Smooth muscle cell (in vitro differentiated cells): ENCODE data around the gene OVAAL. TPM values are rescaled to one million over a fixed set of nuclear protein-coding genes. Genes with fewer than 3 reads are reported as not detected.

ENCODE experiments used
- DNase-seq: peaks from one replicate; lab custom pipeline; 2025; ENCODE audit not compliant: unreplicated experiment; lab: John Stamatoyannopoulos, UW
- H2AFZ ChIP-seq: fragments of 200-600 bp; sonication (generic); 2 replicates; pipeline ENCODE4 v1.6.0; 2016; ENCODE audit warnings: antibody characterized with exemption, low read depth, mild to moderate bottlenecking
- H3F3A ChIP-seq: fragments of 200-600 bp; sonication (generic); 2 replicates; pipeline ENCODE4 v1.6.0; 2017; ENCODE audit warnings: antibody characterized with exemption, low read depth
- H3K27ac ChIP-seq: fragments of 200-600 bp; sonication (generic); 2 replicates; pipeline ENCODE4 v1.5.1; 2016; ENCODE audit warnings: low read depth, mild to moderate bottlenecking
- H3K27me3 ChIP-seq: fragments of 200-600 bp; sonication (generic); 2 replicates; pipeline ENCODE4 v1.6.1; 2016; ENCODE audit warnings: low read depth, mild to moderate bottlenecking
- H3K36me3 ChIP-seq: fragments of 200-600 bp; sonication (generic); 2 replicates; pipeline ENCODE4 v1.5.1; 2016; ENCODE audit warnings: low read depth
- H3K4me1 ChIP-seq: fragments of 200-600 bp; sonication (generic); 2 replicates; pipeline ENCODE4 v1.5.1; 2016; ENCODE audit warnings: low read depth
- H3K4me2 ChIP-seq: fragments of 200-600 bp; sonication (generic); 2 replicates; pipeline ENCODE4 v1.6.0; 2016; ENCODE audit warnings: mild to moderate bottlenecking
- H3K4me3 ChIP-seq: fragments of 200-600 bp; sonication (generic); 2 replicates; pipeline ENCODE4 v1.5.1; 2016; ENCODE audit warnings: mild to moderate bottlenecking
- H3K79me2 ChIP-seq: fragments of 200-600 bp; sonication (generic); 2 replicates; pipeline ENCODE4 v1.6.0; 2016; ENCODE audit warnings: low read depth, mild to moderate bottlenecking
- H3K9ac ChIP-seq: fragments of 200-600 bp; sonication (generic); 2 replicates; pipeline ENCODE4 v1.6.0; 2016; ENCODE audit warnings: low read depth
- H3K9me3 ChIP-seq: fragments of 200-600 bp; sonication (generic); replicated peaks from 2 replicates; pipeline ENCODE4 v1.5.1; 2016; ENCODE audit warnings: low read depth
- H4K20me1 ChIP-seq: fragments of 200-600 bp; sonication (generic); 2 replicates; pipeline ENCODE4 v1.6.0; 2016; ENCODE audit warnings: low read depth
- CTCF ChIP-seq: fragments of 200-600 bp; sonication (generic); IDR thresholded peaks from 2 replicates; pipeline ENCODE4 v1.5.1; 2017; ENCODE audit warnings: borderline replicate concordance, mild to moderate bottlenecking, antibody characterized with exemption; ENCODE audit not compliant: insufficient read depth, poor library complexity, severe bottlenecking
- WGBS: methylation state at CpG from one replicate; pipeline ENCODE4 v1.1.7; 2016; ENCODE audit warnings: low lambda C conversion rate; 5-methylcytosine and 5-hydroxymethylcytosine counted together
- polyA plus RNA-seq: library from polyadenylated mRNA; unstranded; fragments of >200 nt; fragmentation: Nextera tagmentation; extraction: Ambion mirVana; gene quantifications from 2 replicates; pipeline ENCODE4 v1.2.1, GENCODE V29; 2016
- total RNA-seq: library from RNA; depleted of rRNA; stranded (reverse); fragments of >200 nt; gene quantifications from 2 replicates; pipeline ENCODE4 v1.2.3, GENCODE V29; 2014

The OVAAL gene
- total and polyA plus RNA-seq, 2 experiments from 2014 or later: not detected

DNA sequence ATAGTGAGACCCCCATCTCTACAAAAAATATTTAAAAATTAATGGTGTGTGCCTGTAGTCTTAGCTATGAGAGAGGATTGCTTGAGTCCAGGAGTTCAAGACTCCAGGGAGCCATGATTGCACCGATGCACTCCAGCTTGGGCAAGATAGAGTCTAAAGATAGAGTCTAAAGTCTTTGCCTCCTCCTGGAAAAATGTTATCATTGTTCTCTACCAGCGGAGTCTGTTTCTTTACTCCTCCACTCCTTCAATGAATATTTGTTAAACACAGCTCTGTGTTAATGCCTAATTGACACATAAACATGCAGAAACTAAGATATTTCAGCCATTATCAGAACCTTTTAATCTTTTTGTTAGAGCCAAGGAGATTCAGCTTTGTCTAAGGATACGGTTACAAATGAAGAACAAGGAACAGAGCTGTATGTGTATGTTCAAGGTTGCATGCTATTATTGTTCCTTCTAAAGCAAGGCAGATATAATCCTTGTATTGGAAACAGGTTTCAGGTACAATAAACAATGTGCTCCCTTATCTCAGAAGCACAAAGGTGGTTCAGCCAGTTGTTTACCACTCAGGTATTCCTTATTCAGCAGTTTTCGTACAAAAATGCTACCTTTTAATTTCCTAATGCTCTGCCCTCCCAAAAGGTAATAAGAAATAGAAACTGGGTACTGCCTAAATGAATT lies 15.4 kb downstream of the OVAAL start:
- no peak for TF ChIP-seq CTCF
- 78% methylated on average over 4 of the region's 4 CpGs for WGBS
- Histone ChIP-seq H3K79me2 (no peaks in the 10 kb centered on the region), H3K9me3 (no peaks in the 10 kb centered on the region), H3F3A (no peaks in the 10 kb centered on the region), H3K4me3 (no peak overlapping the region), H3K4me2 (no peak overlapping the region), H3K27me3 (peaks cover 4% of the 10 kb centered on the region), H3K27ac (no peak overlapping the region), H3K9ac (no peak overlapping the region), H4K20me1 (no peaks in the 10 kb centered on the region), H2AFZ (no peak overlapping the region), H3K36me3 (no peaks in the 10 kb centered on the region), H3K4me1 (peaks cover 8% of the 10 kb centered on the region)
- DNase-seq: no peak

DNA sequence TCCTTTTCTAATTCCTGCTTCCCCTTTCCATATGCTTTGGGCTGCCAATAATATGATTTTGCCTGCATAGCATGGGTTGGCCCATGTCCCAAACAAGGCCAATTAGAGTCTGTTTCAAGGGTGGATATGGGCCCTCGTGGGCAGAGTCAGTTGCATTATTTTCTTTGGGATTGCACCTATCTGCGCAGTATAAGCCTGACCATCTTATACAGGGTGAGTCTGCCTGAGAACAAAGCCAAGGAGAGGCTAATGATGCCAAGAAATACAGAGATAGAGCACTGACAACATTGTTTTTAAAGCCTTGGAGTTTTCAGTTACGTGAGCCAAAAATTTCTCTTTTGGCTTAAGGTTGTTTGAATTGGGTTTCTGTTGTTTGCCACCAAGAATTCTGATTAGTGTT lies 18.6 kb downstream of the OVAAL start:
- no peak overlapping the region for H3K4me3 ChIP-seq
- no peaks in the 10 kb centered on the region for H4K20me1 ChIP-seq
- H3K9ac ChIP-seq: no peak overlapping the region
- 93% methylated on average over 3 of the region's 3 CpGs for WGBS
- no peak overlapping the region for H3K4me2 ChIP-seq
- H3K36me3 ChIP-seq: no peaks in the 10 kb centered on the region
- H2AFZ ChIP-seq: no peak overlapping the region
- no peaks in the 10 kb centered on the region for H3K9me3 ChIP-seq
- peaks cover 4% of the 10 kb centered on the region for H3K27me3 ChIP-seq
- DNase-seq: no peak
- H3K27ac ChIP-seq: no peak overlapping the region
- peaks cover 11% of the 10 kb centered on the region for H3K4me1 ChIP-seq
- H3K79me2 ChIP-seq: no peaks in the 10 kb centered on the region
- TF ChIP-seq CTCF: no peak
- H3F3A ChIP-seq: peaks cover 5% of the 10 kb centered on the region

- TF ChIP-seq CTCF: no peak
- Histone ChIP-seq H4K20me1 (no peaks in the 10 kb centered on the region), H2AFZ (no peak overlapping the region), H3K9me3 (no peaks in the 10 kb centered on the region), H3K27me3 (no peaks in the 10 kb centered on the region), H3K4me3 (no peak overlapping the region), H3K4me2 (no peak overlapping the region), H3F3A (peaks cover 5% of the 10 kb centered on the region), H3K9ac (no peak overlapping the region), H3K79me2 (no peaks in the 10 kb centered on the region), H3K4me1 (peaks cover 11% of the 10 kb centered on the region), H3K36me3 (no peaks in the 10 kb centered on the region), H3K27ac (no peak overlapping the region)
- WGBS: 92% methylated on average over 6 of the region's 6 CpGs
- no peak for DNase-seq
These were observed 21.3 kb downstream of the OVAAL start for GRCh38 chr1:180579961-180580611.
